SK-N-SH (cell line): Measurements from ENCODE around the gene SLC22A23. TPM values are rescaled to one million over a fixed set of nuclear protein-coding genes. Genes with fewer than 3 reads are reported as not detected.

ENCODE experiments used
- CTCF ChIA-PET: fragments of 300-600, 350-600 bp; formaldehyde crosslinking; extraction: SDS; loops from one replicate; lab custom pipeline; 2021; lab: Yijun Ruan, JAX
- POLR2A ChIA-PET: fragments of 350-600 bp; sonication (Branson Sonifier 250); formaldehyde crosslinking; extraction: SDS; loops from one replicate; lab custom pipeline; 2020; ENCODE audit warnings: antibody characterized with exemption, inconsistent platforms; lab: Yijun Ruan, JAX
- DNase-seq: peaks from one replicate; pipeline ENCODE4 v3.0.0; 2012
- H2AFZ ChIP-seq: fragments of 200-600 bp; sonication (generic); 2 replicates; pipeline ENCODE4 v1.8.1; 2016; ENCODE audit warnings: antibody characterized with exemption, mild to moderate bottlenecking, low read depth
- H3F3A ChIP-seq: fragments of 200-600 bp; sonication (generic); replicated peaks from 2 replicates; pipeline ENCODE3; 2016; ENCODE audit warnings: antibody characterized with exemption, mild to moderate bottlenecking; ENCODE audit not compliant: insufficient read depth
- H3K27ac ChIP-seq, 2 experiments: fragments of 200-500 bp in 1 of 2; fragments of 200-600 bp in 1 of 2; sonication (Bioruptor generic) in 1 of 2; sonication (generic), shearing (Covaris generic) in 1 of 2; 2 replicates each; pipeline versions ENCODE4 v1.5.1 to v1.6.1; 2014 to 2016; ENCODE audit warnings: low read depth in 2 of 2, inconsistent platforms in 1 of 2, low read length in 1 of 2, mild to moderate bottlenecking in 1 of 2, mixed read lengths in 1 of 2
- H3K27me3 ChIP-seq: fragments of 200-600 bp; sonication (generic), shearing (Covaris generic); 2 replicates; pipeline ENCODE4 v1.6.1; 2016; ENCODE audit warnings: mixed run types; ENCODE audit not compliant: insufficient read depth
- H3K36me3 ChIP-seq, 2 experiments: fragments of 200-500 bp in 1 of 2; fragments of 200-600 bp in 1 of 2; sonication (Bioruptor generic) in 1 of 2; sonication (generic) in 1 of 2; replicated peaks in 1 of 2; 2 replicates each; pipeline versions ENCODE3 to v1.5.1; 2014 to 2016; ENCODE audit warnings: low read length in 1 of 2, mild to moderate bottlenecking in 1 of 2; ENCODE audit not compliant: insufficient read depth in 2 of 2, control insufficient read depth in 1 of 2
- H3K4me1 ChIP-seq, 2 experiments: fragments of 200-500 bp in 1 of 2; fragments of 200-600 bp in 1 of 2; sonication (Bioruptor generic) in 1 of 2; sonication (generic), shearing (Covaris generic) in 1 of 2; 2 replicates each; pipeline versions ENCODE4 v1.5.1 to v1.6.1; 2014 to 2016; ENCODE audit warnings: low read depth in 1 of 2, low read length in 1 of 2, mixed run types in 1 of 2; ENCODE audit not compliant: insufficient read depth in 2 of 2, control insufficient read depth in 1 of 2
- H3K4me2 ChIP-seq: fragments of 200-600 bp; sonication (generic), shearing (Covaris generic); 2 replicates; pipeline ENCODE4 v1.6.1; 2017; ENCODE audit warnings: mixed run types
- H3K4me3 ChIP-seq, 2 experiments: fragments of 200-500 bp in 1 of 2; fragments of 200-600 bp in 1 of 2; sonication (Bioruptor generic) in 1 of 2; sonication (generic), shearing (Covaris generic) in 1 of 2; 2 replicates each; pipeline versions ENCODE4 v1.5.1 to v1.8.1; 2014 to 2016; ENCODE audit warnings: low read depth in 2 of 2, inconsistent platforms in 1 of 2, low read length in 1 of 2, mild to moderate bottlenecking in 1 of 2, mixed read lengths in 1 of 2, moderate library complexity in 1 of 2
- H3K79me2 ChIP-seq: fragments of 200-600 bp; sonication (generic); 2 replicates; pipeline ENCODE4 v1.8.1; 2017; ENCODE audit warnings: mild to moderate bottlenecking; ENCODE audit not compliant: insufficient read depth
- H3K9ac ChIP-seq: fragments of 200-600 bp; sonication (generic); 2 replicates; pipeline ENCODE4 v1.6.1; 2017; ENCODE audit warnings: mixed run types
- H3K9me2 ChIP-seq: fragments of 200-600 bp; sonication (generic); 2 replicates; pipeline ENCODE4 v1.6.1; 2017; ENCODE audit warnings: mixed run types
- H3K9me3 ChIP-seq: fragments of 200-600 bp; sonication (generic); 2 replicates; pipeline ENCODE4 v1.6.1; 2017; ENCODE audit warnings: mixed run types, mild to moderate bottlenecking, moderate library complexity
- H4K20me1 ChIP-seq: fragments of 200-600 bp; sonication (generic); 2 replicates; pipeline ENCODE4 v1.6.1; 2017; ENCODE audit warnings: mild to moderate bottlenecking, mixed run types; ENCODE audit not compliant: insufficient read depth
- ELF1 ChIP-seq: IDR thresholded peaks from 2 replicates; pipeline ENCODE4 v1.4.0; 2012
- EP300 ChIP-seq, 2 experiments: IDR thresholded peaks; 2 replicates each; pipeline versions ENCODE4 v1.4.0 to v1.6.1; 2012; ENCODE audit warnings: borderline replicate concordance in 1 of 2, low read depth in 1 of 2, low read length in 1 of 2
- EZH2phosphoT487 ChIP-seq: fragments of 200-600 bp; sonication (generic); IDR thresholded peaks from 2 replicates; pipeline ENCODE4 v1.6.1; 2017; ENCODE audit warnings: low read depth, mixed run types, mild to moderate bottlenecking, antibody characterized with exemption, moderate library complexity, borderline replicate concordance
- FOSL2 ChIP-seq: IDR thresholded peaks from 2 replicates; pipeline ENCODE4 v1.4.0; 2012; ENCODE audit warnings: low read depth, mild to moderate bottlenecking, moderate library complexity, borderline replicate concordance
- FOXJ3 ChIP-seq: sonication (generic); formaldehyde crosslinking; IDR thresholded peaks from 2 replicates; pipeline ENCODE4 v1.5.1; 2020; ENCODE audit warnings: mild to moderate bottlenecking, missing genetic modification reagents
- FOXM1 ChIP-seq: IDR thresholded peaks from 2 replicates; pipeline ENCODE4 v1.4.0; 2012; ENCODE audit warnings: low read depth, mild to moderate bottlenecking
- GABPA ChIP-seq: IDR thresholded peaks from 2 replicates; pipeline ENCODE4 v1.4.0; 2012; ENCODE audit warnings: low read depth, mild to moderate bottlenecking
- GATA2 ChIP-seq: sonication (generic); formaldehyde crosslinking; IDR thresholded peaks from 2 replicates; pipeline ENCODE4 v1.5.0; 2020; ENCODE audit warnings: mild to moderate bottlenecking, missing genetic modification reagents
- MAX ChIP-seq: IDR thresholded peaks from 2 replicates; pipeline ENCODE4 v1.4.0; 2012; ENCODE audit warnings: low read depth
- MEF2A ChIP-seq: IDR thresholded peaks from 2 replicates; pipeline ENCODE4 v1.4.0; 2012; ENCODE audit warnings: low read depth, borderline replicate concordance
- PBX3 ChIP-seq: IDR thresholded peaks from 2 replicates; pipeline ENCODE4; 2012
- POLR2AphosphoS5 ChIP-seq: IDR thresholded peaks from 2 replicates; pipeline ENCODE4 v1.6.1; 2012; ENCODE audit warnings: low read depth, low read length
- RFX5 ChIP-seq: IDR thresholded peaks from 2 replicates; pipeline ENCODE4 v1.6.1; 2012; ENCODE audit warnings: mild to moderate bottlenecking, improper control_type of control experiment, low read length
- SIN3A ChIP-seq: IDR thresholded peaks from 2 replicates; pipeline ENCODE4 v1.6.1; 2012; ENCODE audit warnings: low read depth, mild to moderate bottlenecking, low read length, moderate library complexity, borderline replicate concordance
- USF1 ChIP-seq: IDR thresholded peaks from 2 replicates; pipeline ENCODE4 v1.4.0; 2012; ENCODE audit warnings: low read depth, borderline replicate concordance
- USF2 ChIP-seq: fragments of 150-350 bp; IDR thresholded peaks from 2 replicates; pipeline ENCODE4 v1.6.1; 2017; ENCODE audit warnings: antibody characterized with exemption, low read length, low read depth, borderline replicate concordance
- ZBTB33 ChIP-seq: IDR thresholded peaks from 2 replicates; pipeline ENCODE4 v1.4.0; 2012; ENCODE audit warnings: low read depth, borderline replicate concordance
- WGBS: methylation state at CpG from one replicate; pipeline ENCODE4 v1.1.6; 2017; ENCODE audit warnings: low lambda C conversion rate; 5-methylcytosine and 5-hydroxymethylcytosine counted together
- polyA plus RNA-seq, 3 experiments: library from polyadenylated mRNA; depleted of rRNA; stranded (reverse); fragments of >200 nt; gene quantifications; 2 replicates each; pipeline ENCODE4 v1.2.3, GENCODE V29; 2012

Gene SLC22A23
- polyA plus RNA-seq, 1 of the 3 experiments (the other 2 are of a cell fraction), result not detected

- CTCF ChIA-PET, result no interaction called here
- H3K4me1 ChIP-seq, result peaks cover 0 to 11% of the 10 kb centered on the region in 2 experiments; a peak in 1 of 4 replicates
- no peaks in the 10 kb centered on the region for H3K9me3 ChIP-seq
- H3K27me3 ChIP-seq, result peaks cover 10% of the 10 kb centered on the region; the same call in 1 of the 2 replicates
- H3K79me2 ChIP-seq, result no peaks in the 10 kb centered on the region
- WGBS, result 60% methylated on average over 20 of the region's 26 CpGs
- TF ChIP-seq MEF2A (no peak), USF1 (no peak), ZBTB33 (no peak), FOSL2 (no peak), PBX3 (no peak), GABPA (no peak), RFX5 (no peak), EZH2phosphoT487 (no peak), ELF1 (no peak), POLR2AphosphoS5 (no peak), USF2 (no peak), EP300 (IDR thresholded peaks at IDR 0.05; ENCODE audit: borderline replicate concordance in 1 of 2, low read depth in 1 of 2, low read length in 1 of 2) (no peak), FOXM1 (no peak), MAX (no peak), SIN3A (no peak), FOXJ3 (no peak), GATA2 (no peak)
- H3K27ac ChIP-seq, result no peak overlapping the region
- no peaks in the 10 kb centered on the region for H3K36me3 ChIP-seq
- POLR2A ChIA-PET, result no interaction called here
- H3F3A ChIP-seq, result no peaks in the 10 kb centered on the region
- H3K9me2 ChIP-seq, result no peaks in the 10 kb centered on the region
- DNase-seq, result no peak
- no peak overlapping the region for H3K4me2 ChIP-seq
- no peak overlapping the region for H3K4me3 ChIP-seq
- H4K20me1 ChIP-seq, result no peaks in the 10 kb centered on the region
- no peak overlapping the region for H3K9ac ChIP-seq
- H2AFZ ChIP-seq, result no peak overlapping the region
Observed at GRCh38 chr6:3293271-3294155, 163.3 kb downstream of the SLC22A23 start.
